HEK293T (cell line): ENCODE results near the gene CDH5.

Experiments used
- CTCF ChIA-PET: fragments of 350-600 bp; formaldehyde crosslinking; extraction: SDS; loops from one replicate; lab custom pipeline; 2021; ENCODE audit warnings: antibody characterized with exemption, inconsistent platforms; lab: Yijun Ruan, JAX
- POLR2A ChIA-PET: fragments of 350-600 bp; formaldehyde crosslinking; extraction: SDS; loops from one replicate; lab custom pipeline; 2020; ENCODE audit warnings: antibody characterized with exemption, inconsistent platforms; lab: Yijun Ruan, JAX
- DNase-seq: peaks from one replicate; pipeline ENCODE4 v3.0.0; 2012; ENCODE audit warnings: mixed read lengths; ENCODE audit errors: extremely low spot score
- ARNT ChIP-seq: fragments of 450-650 bp; IDR thresholded peaks from 2 replicates; pipeline ENCODE4 v1.6.1; 2017; ENCODE audit warnings: mild to moderate bottlenecking
- BHLHE40 ChIP-seq: fragments of 450-650 bp; IDR thresholded peaks from 2 replicates; pipeline ENCODE4 v1.6.1; 2016; ENCODE audit warnings: mild to moderate bottlenecking, moderate library complexity, borderline replicate concordance
- CTBP1 ChIP-seq: fragments of 450-650 bp; IDR thresholded peaks from 2 replicates; pipeline ENCODE4 v1.6.1; 2016; ENCODE audit warnings: borderline replicate concordance
- ELF4 ChIP-seq: fragments of 450-650 bp; IDR thresholded peaks from 2 replicates; pipeline ENCODE4 v1.6.1; 2017; ENCODE audit warnings: antibody characterized with exemption
- FOXA1 ChIP-seq: fragments of 450-650 bp; IDR thresholded peaks from 2 replicates; pipeline ENCODE4 v1.6.1; 2016; ENCODE audit warnings: mild to moderate bottlenecking
- FOXK2 ChIP-seq: fragments of 450-650 bp; IDR thresholded peaks from 2 replicates; pipeline ENCODE4 v1.6.1; 2016; ENCODE audit warnings: mild to moderate bottlenecking
- FOXM1 ChIP-seq: fragments of 450-650 bp; IDR thresholded peaks from 2 replicates; pipeline ENCODE4 v1.6.1; 2017; ENCODE audit warnings: mild to moderate bottlenecking, borderline replicate concordance
- HDGF ChIP-seq: fragments of 450-650 bp; IDR thresholded peaks from 2 replicates; pipeline ENCODE4 v1.6.1; 2017; ENCODE audit warnings: antibody characterized with exemption, borderline replicate concordance
- L3MBTL2 ChIP-seq: fragments of 450-650 bp; conservative IDR thresholded peaks from 2 replicates; pipeline ENCODE4 v1.6.1; 2016; ENCODE audit warnings: mild to moderate bottlenecking
- LEF1 ChIP-seq: fragments of 450-650 bp; IDR thresholded peaks from 2 replicates; pipeline ENCODE4 v1.6.1; 2017; ENCODE audit warnings: mild to moderate bottlenecking, borderline replicate concordance
- NFRKB ChIP-seq: fragments of 450-650 bp; IDR thresholded peaks from 2 replicates; pipeline ENCODE4 v1.6.1; 2016; ENCODE audit warnings: mild to moderate bottlenecking, moderate library complexity
- PKNOX1 ChIP-seq: fragments of 450-650 bp; IDR thresholded peaks from 2 replicates; pipeline ENCODE4 v1.6.1; 2016
- SP1 ChIP-seq: fragments of 450-650 bp; IDR thresholded peaks from 2 replicates; pipeline ENCODE4 v1.6.1; 2017
- SUZ12 ChIP-seq: fragments of 450-650 bp; IDR thresholded peaks from 2 replicates; pipeline ENCODE4 v1.6.1; 2016; ENCODE audit warnings: mild to moderate bottlenecking
- TARDBP ChIP-seq: fragments of 450-650 bp; IDR thresholded peaks from 2 replicates; pipeline ENCODE4 v1.6.1; 2016
- ZNF384 ChIP-seq: fragments of 450-650 bp; IDR thresholded peaks from 2 replicates; pipeline ENCODE4 v1.6.1; 2016

The CDH5 gene

GRCh38 chr16:66364959-66365306, 1.6 kb upstream of the CDH5 start:
- ChIA-PET POLR2A (no interaction called here), CTCF (interaction anchor here (0.7 to 0.8 kb wide), 2 partner anchors 19 to 23 kb away, joined by 4 to 6 read pairs; no protein-coding TSS in a partner anchor)
- no peak for DNase-seq
- TF ChIP-seq FOXK2, result no peak
- TF ChIP-seq ELF4, result no peak
- TF ChIP-seq SP1, result no peak
- no peak for TF ChIP-seq LEF1
- TF ChIP-seq ZNF384, result no peak
- TF ChIP-seq FOXM1, result no peak
- no peak for TF ChIP-seq NFRKB
- no peak for TF ChIP-seq SUZ12
- TF ChIP-seq CTBP1, result no peak

DNA sequence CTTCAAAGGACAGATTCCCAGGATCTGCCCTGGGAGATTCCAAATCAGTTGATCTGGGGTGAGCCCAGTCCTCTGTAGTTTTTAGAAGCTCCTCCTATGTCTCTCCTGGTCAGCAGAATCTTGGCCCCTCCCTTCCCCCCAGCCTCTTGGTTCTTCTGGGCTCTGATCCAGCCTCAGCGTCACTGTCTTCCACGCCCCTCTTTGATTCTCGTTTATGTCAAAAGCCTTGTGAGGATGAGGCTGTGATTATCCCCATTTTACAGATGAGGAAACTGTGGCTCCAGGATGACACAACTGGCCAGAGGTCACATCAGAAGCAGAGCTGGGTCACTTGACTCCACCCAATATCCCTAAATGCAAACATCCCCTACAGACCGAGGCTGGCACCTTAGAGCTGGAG, 840 bp upstream of the CDH5 start:
- ChIA-PET POLR2A (no interaction called here), CTCF (interaction anchor here (0.7 to 0.8 kb wide), 3 partner anchors 8 to 502 kb away, joined by 3 to 4 read pairs (median 4); no protein-coding TSS in a partner anchor)
- TF ChIP-seq PKNOX1 (no peak), TARDBP (no peak), FOXM1 (no peak), SP1 (no peak), HDGF (no peak), CTBP1 (no peak), BHLHE40 (no peak), L3MBTL2 (no peak), SUZ12 (no peak), NFRKB (no peak)
- no peak for DNase-seq

DNA sequence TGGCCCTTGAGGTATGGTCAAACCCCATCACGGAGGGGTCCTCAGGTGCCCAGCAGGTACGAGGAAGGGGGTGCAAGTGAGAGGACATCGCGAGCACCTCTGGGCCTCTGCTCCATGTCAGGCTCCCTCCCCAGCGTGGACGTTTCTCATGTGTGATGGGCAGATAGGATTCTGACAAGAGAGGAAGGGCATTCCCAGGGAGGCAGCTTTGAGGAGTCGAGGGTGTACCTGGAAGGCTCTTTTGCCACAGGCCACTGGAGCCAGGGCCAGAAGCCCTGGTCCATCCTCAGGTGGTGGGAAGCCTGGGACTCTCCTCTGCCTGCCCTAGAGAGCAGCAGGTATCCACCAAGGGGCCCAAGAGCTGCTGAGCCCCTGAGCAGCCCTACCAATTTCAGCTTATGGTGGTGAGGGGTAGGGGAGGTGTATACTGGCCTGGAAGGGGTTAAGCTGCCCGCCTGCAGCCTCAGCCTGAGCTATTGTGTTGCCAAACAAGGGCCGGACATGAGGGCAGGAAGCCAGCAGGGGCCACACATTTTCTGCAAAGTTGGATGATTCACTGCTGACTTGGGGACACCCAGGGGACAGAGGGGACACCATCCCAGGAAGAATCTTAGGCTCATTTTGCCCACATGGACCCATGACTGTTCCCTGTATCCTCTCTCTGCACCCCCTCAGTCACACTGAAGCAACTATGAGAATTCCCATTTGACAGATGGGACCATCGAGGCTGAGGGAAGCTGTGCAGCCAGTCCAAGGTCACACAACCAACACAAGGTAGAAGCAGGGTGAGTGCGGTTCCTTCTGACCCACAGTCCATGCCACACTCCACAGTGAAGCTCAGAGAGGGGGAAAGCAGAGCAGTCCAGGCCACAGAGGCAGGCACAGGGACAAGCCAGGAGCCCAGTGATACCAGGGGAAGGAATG, 1.7 kb downstream of the CDH5 start:
- ChIA-PET CTCF (interaction anchor here (0.7 to 1.4 kb wide), 2 partner anchors 11 to 26 kb away, joined by 3 to 6 read pairs; no protein-coding TSS in a partner anchor), POLR2A (no interaction called here)
- DNase-seq, result no peak
- TF ChIP-seq ELF4, result no peak
- TF ChIP-seq SP1, result no peak
- no peak for TF ChIP-seq FOXA1
- TF ChIP-seq ZNF384, result no peak
- no peak for TF ChIP-seq LEF1
- TF ChIP-seq CTBP1, result no peak

GRCh38 chr16:66369055-66369592, 2.6 kb downstream of the CDH5 start:
- TF ChIP-seq FOXK2 (no peak), SUZ12 (no peak), PKNOX1 (no peak), BHLHE40 (no peak), ZNF384 (no peak), HDGF (no peak)
- ChIA-PET POLR2A (no interaction called here), CTCF (interaction anchor here (0.7 to 2.8 kb wide), 2 partner anchors 12 to 27 kb away, joined by 3 to 16 read pairs; no protein-coding TSS in a partner anchor)
- DNase-seq, result no peak

GRCh38 chr16:66370786-66371684, 4.5 kb downstream of the CDH5 start:
- TF ChIP-seq NFRKB (no peak), HDGF (no peak), LEF1 (no peak), ZNF384 (no peak), BHLHE40 (no peak), FOXK2 (no peak), PKNOX1 (no peak), ARNT (no peak), SP1 (no peak), TARDBP (no peak), FOXA1 (no peak)
- no peak for DNase-seq
- CTCF ChIA-PET, result interaction anchor here (0.5 to 2.8 kb wide), 4 partner anchors 14 to 913 kb away, joined by 3 to 16 read pairs (median 3); no protein-coding TSS in a partner anchor
- POLR2A ChIA-PET, result no interaction called here
